ENCODE results near the gene APC.
"Not testable (repeated sequence)": the region's sequence is repeated elsewhere in the genome, so short reads cannot be mapped to it uniquely, and the experiment has no call there.

APC gene

GRCh38 chr5:112713206-112713605 is 24.5 kb upstream of the APC start:
- DNase-seq (ENCODE audit: low read depth), result no peak
- no peak for TF ChIP-seq CTCF (IDR thresholded peaks at IDR 0.05; ENCODE audit: low read length, missing control alignments)

GRCh38 chr5:112716895-112717294 is 20.8 kb upstream of the APC start:
- DNase-seq (ENCODE audit: low read depth); H3K4me3 ChIP-seq (replicated peaks; ENCODE audit: low read depth, low read length): not testable (repeated sequence)

More at GRCh38 chr5:112713206-112713605, 24.5 kb upstream of the APC start:
- no peak overlapping the region for H3K4me3 ChIP-seq (replicated peaks; ENCODE audit: low read depth, low read length)

GRCh38 chr5:112717506-112718082 is 20.1 kb upstream of the APC start:
- no peak overlapping the region for H3K4me3 ChIP-seq (replicated peaks; ENCODE audit: low read depth, low read length)
- no peak for TF ChIP-seq CTCF (IDR thresholded peaks at IDR 0.05; ENCODE audit: low read length, missing control alignments)
- DNase-seq (ENCODE audit: low read depth), result no peak

GRCh38 chr5:112718344-112718743 is 19.3 kb upstream of the APC start:
- DNase-seq (ENCODE audit: low read depth), result no peak
- H3K4me3 ChIP-seq (replicated peaks; ENCODE audit: low read depth, low read length), result no peak overlapping the region
- TF ChIP-seq CTCF (IDR thresholded peaks at IDR 0.05; ENCODE audit: low read length, missing control alignments), result no peak

- no peak for DNase-seq (ENCODE audit: low read depth)
- TF ChIP-seq CTCF (IDR thresholded peaks at IDR 0.05; ENCODE audit: low read length, missing control alignments), result no peak
- no peak overlapping the region for H3K4me3 ChIP-seq (replicated peaks; ENCODE audit: low read depth, low read length)
These were observed 17.1 kb upstream of the APC start for GRCh38 chr5:112720576-112720975.

- no peak for DNase-seq (ENCODE audit: low read depth)
- no peak for TF ChIP-seq CTCF (IDR thresholded peaks at IDR 0.05; ENCODE audit: low read length, missing control alignments)
- H3K4me3 ChIP-seq (replicated peaks; ENCODE audit: low read depth, low read length), result no peak overlapping the region
These were observed 12.8 kb upstream of the APC start for GRCh38 chr5:112724901-112725300.

- no peak overlapping the region for H3K4me3 ChIP-seq (replicated peaks; ENCODE audit: low read depth, low read length)
- no peak for TF ChIP-seq CTCF (IDR thresholded peaks at IDR 0.05; ENCODE audit: low read length, missing control alignments)
- no peak for DNase-seq (ENCODE audit: low read depth)
These were observed 8.1 kb upstream of the APC start for GRCh38 chr5:112729630-112730029.
